Activated naive CD4-positive, alpha-beta T cell treated with anti-CD3 and anti-CD28 coated beads for 36 hours (primary cell): ENCODE data around the gene DCC. TPM values are rescaled to one million over a fixed set of nuclear protein-coding genes. Genes with fewer than 3 reads are reported as not detected.

Experiments used
- CTCF ChIA-PET: fragments of 350-600 bp; sonication (Branson Sonifier 250); formaldehyde crosslinking; loops from one replicate; lab custom pipeline; 2021; ENCODE audit warnings: antibody characterized with exemption; lab: Charles Lee
- DNase-seq: peaks from one replicate; pipeline ENCODE4 v3.0.0-alpha.2; 2020
- H3K27ac Mint-ChIP-seq: one replicate; pipeline ENCODE4 v1.8.0; 2021; ENCODE audit warnings: mild to moderate bottlenecking, mixed read lengths
- H3K27me3 Mint-ChIP-seq: one replicate; pipeline ENCODE4 v1.8.0; 2021; ENCODE audit warnings: low read depth, mixed read lengths
- H3K36me3 Mint-ChIP-seq: one replicate; pipeline ENCODE4 v1.8.0; 2021; ENCODE audit warnings: low read depth, mixed read lengths
- H3K4me1 Mint-ChIP-seq: one replicate; pipeline ENCODE4 v1.8.0; 2021; ENCODE audit warnings: low read depth, mixed read lengths
- H3K4me3 Mint-ChIP-seq: one replicate; pipeline ENCODE4 v1.8.0; 2021; ENCODE audit warnings: mild to moderate bottlenecking, moderate library complexity, mixed read lengths
- H3K9me3 Mint-ChIP-seq: one replicate; pipeline ENCODE4 v1.8.0; 2021; ENCODE audit warnings: mixed read lengths
- intact Hi-C: fragments of 100-400 bp; cut with micrococcal nuclease; formaldehyde crosslinking; loops from one replicate; pipeline ENCODE4 v1.15.1; 2023
- total RNA-seq, 2 experiments: library from RNA; stranded (reverse); gene quantifications; one replicate each; pipeline ENCODE4 v1.2.3, GENCODE V29; 2021

DCC gene
- total RNA-seq, 2 experiments from 2014 or later: not detected

- Mint-ChIP-seq H3K4me1 (no peaks in the 10 kb centered on the region), H3K27me3 (no peaks in the 10 kb centered on the region), H3K4me3 (no peak overlapping the region), H3K9me3 (peaks cover 14% of the 10 kb centered on the region), H3K27ac (no peak overlapping the region), H3K36me3 (no peaks in the 10 kb centered on the region)
- CTCF ChIA-PET: interaction anchor here (0.7 kb wide), 1 partner anchor 9 kb away, joined by 3 read pairs; no protein-coding TSS in a partner anchor
- DNase-seq: no peak
- intact Hi-C loops: no loop called here
Measured at GRCh38 chr18:52489396-52490306, 149.7 kb downstream of the DCC start.

DNA sequence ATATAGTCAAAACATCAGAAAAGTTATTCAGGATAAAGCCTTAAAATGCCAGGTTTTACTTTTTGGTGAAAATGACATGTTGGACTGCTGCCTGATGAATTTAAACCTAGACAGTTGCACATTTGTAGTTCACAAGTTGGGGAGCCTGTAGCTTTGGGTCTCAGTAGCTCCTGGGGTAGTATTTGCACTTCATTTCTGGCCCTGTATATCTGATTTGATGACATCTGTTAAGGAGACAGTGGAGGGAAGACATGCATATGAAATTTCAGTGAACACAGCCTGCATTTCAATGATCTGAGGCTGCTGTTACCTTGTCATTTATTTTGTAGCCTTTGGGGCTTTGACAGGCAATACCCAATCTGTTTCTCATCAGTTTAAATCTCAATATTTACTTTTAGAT lies 156.4 kb downstream of the DCC start:
- Mint-ChIP-seq H3K27ac (no peak overlapping the region), H3K4me1 (no peaks in the 10 kb centered on the region), H3K4me3 (no peak overlapping the region), H3K27me3 (no peaks in the 10 kb centered on the region), H3K36me3 (no peaks in the 10 kb centered on the region), H3K9me3 (peaks cover 17% of the 10 kb centered on the region)
- CTCF ChIA-PET: no interaction called here
- intact Hi-C loops: no loop called here
- DNase-seq: no peak

DNA sequence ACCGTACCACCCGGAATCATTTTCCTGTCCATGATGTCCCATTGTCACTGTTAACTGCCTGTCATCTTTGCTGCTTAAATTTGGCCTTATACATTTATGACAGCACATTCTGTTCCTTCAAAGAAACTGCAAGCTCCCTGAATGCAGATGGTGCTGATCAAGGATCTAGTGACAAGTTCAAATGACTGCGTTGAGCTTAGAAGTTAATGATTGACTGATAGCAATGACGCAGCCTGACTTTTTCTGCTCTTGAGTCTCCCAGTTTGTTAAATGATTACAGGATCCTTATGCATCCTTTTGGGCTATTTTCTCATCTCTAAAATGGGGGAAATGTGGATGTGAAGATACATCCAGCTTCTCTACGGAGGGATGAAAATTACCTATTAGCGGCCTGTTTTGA lies 159.0 kb downstream of the DCC start:
- DNase-seq: no peak
- Mint-ChIP-seq H3K4me3 (no peak overlapping the region), H3K27ac (no peak overlapping the region), H3K27me3 (no peaks in the 10 kb centered on the region), H3K36me3 (no peaks in the 10 kb centered on the region), H3K9me3 (peaks cover 12% of the 10 kb centered on the region), H3K4me1 (no peaks in the 10 kb centered on the region)
- CTCF ChIA-PET: interaction anchor here (1.0 kb wide), 1 partner anchor 9 kb away, joined by 3 read pairs; no protein-coding TSS in a partner anchor
- intact Hi-C loops: no loop called here

- no peak for DNase-seq
- Mint-ChIP-seq H3K9me3 (peaks cover 6% of the 10 kb centered on the region), H3K36me3 (no peaks in the 10 kb centered on the region), H3K27ac (no peak overlapping the region), H3K4me1 (no peaks in the 10 kb centered on the region), H3K4me3 (no peak overlapping the region), H3K27me3 (no peaks in the 10 kb centered on the region)
- CTCF ChIA-PET: interaction anchor here (1.0 kb wide), 1 partner anchor 9 kb away, joined by 3 read pairs; no protein-coding TSS in a partner anchor
- intact Hi-C loops: no loop called here
Measured at GRCh38 chr18:52499644-52500043, 159.6 kb downstream of the DCC start.

GRCh38 chr18:52504589-52504988 lies 164.6 kb downstream of the DCC start:
- no peak for DNase-seq
- Mint-ChIP-seq H3K9me3 (peaks cover 1% of the 10 kb centered on the region), H3K4me3 (no peak overlapping the region), H3K4me1 (no peaks in the 10 kb centered on the region), H3K36me3 (no peaks in the 10 kb centered on the region), H3K27ac (no peak overlapping the region), H3K27me3 (no peaks in the 10 kb centered on the region)
- CTCF ChIA-PET: no interaction called here
- intact Hi-C loops: no loop called here

DNA sequence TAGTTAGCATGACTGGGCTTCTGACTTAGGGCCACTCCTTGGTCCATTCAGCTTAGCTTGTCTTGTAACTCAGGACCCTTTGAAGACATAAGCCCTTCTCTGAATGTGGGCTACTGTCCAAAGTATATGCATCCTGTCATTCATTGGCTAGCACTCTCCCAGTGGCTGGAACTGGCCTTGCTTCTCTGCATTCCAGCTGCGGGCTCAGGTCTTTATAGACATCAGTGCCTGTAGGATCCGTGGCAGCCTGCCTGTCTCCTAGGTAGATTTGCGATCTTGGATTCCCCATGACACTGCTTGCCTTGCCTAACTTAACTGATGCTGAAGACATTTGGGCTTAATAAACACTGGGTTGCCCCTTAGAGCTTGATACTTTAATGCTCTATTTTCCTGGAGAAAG lies 170.1 kb downstream of the DCC start:
- no peaks in the 10 kb centered on the region for H3K27me3 Mint-ChIP-seq
- no peaks in the 10 kb centered on the region for H3K36me3 Mint-ChIP-seq
- intact Hi-C loops: no loop called here
- no peak overlapping the region for H3K4me3 Mint-ChIP-seq
- H3K27ac Mint-ChIP-seq: no peak overlapping the region
- no peaks in the 10 kb centered on the region for H3K9me3 Mint-ChIP-seq
- no peak for DNase-seq
- CTCF ChIA-PET: interaction anchor here (1.0 kb wide), 1 partner anchor 125 kb away, joined by 3 read pairs; no protein-coding TSS in a partner anchor
- no peaks in the 10 kb centered on the region for H3K4me1 Mint-ChIP-seq

- Mint-ChIP-seq H3K4me3 (no peak overlapping the region), H3K4me1 (no peaks in the 10 kb centered on the region), H3K9me3 (no peaks in the 10 kb centered on the region), H3K27me3 (no peaks in the 10 kb centered on the region), H3K36me3 (no peaks in the 10 kb centered on the region), H3K27ac (no peak overlapping the region)
- CTCF ChIA-PET: no interaction called here
- no peak for DNase-seq
- intact Hi-C loops: no loop called here
Measured at GRCh38 chr18:52518086-52518485, 178.1 kb downstream of the DCC start.

- CTCF ChIA-PET: no interaction called here
- H3K36me3 Mint-ChIP-seq: no peaks in the 10 kb centered on the region
- intact Hi-C loops: no loop called here
Measured at GRCh38 chr18:52519021-52519420, 179.0 kb downstream of the DCC start.

DNA sequence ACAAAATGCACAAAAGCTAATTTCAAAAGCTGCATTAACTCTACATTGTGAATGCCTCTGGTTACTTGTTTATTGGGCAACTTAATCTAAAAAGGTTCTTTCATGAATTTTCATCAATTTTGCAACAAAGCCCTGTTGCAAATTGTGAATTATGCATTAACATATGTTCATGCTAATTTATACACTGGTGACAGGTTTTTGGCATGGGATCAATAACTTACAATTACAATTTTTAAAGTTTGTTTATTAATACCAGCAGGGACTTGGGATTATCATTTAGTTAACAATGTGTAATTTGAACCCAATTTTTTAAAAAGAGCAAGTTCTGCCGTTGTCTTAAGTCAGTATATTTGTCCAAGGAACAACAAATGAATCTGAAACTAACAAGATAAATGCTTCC lies 183.6 kb downstream of the DCC start:
- no peaks in the 10 kb centered on the region for H3K9me3 Mint-ChIP-seq
- H3K4me1 Mint-ChIP-seq: no peaks in the 10 kb centered on the region

More at GRCh38 chr18:52519021-52519420, 179.0 kb downstream of the DCC start:
- no peak overlapping the region for H3K27ac Mint-ChIP-seq
- DNase-seq: no peak
- no peaks in the 10 kb centered on the region for H3K4me1 Mint-ChIP-seq
- no peak overlapping the region for H3K4me3 Mint-ChIP-seq
- no peaks in the 10 kb centered on the region for H3K9me3 Mint-ChIP-seq
- no peaks in the 10 kb centered on the region for H3K27me3 Mint-ChIP-seq

GRCh38 chr18:52531836-52532235 lies 191.8 kb downstream of the DCC start:
- H3K9me3 Mint-ChIP-seq: no peaks in the 10 kb centered on the region
- DNase-seq: no peak
- no peaks in the 10 kb centered on the region for H3K36me3 Mint-ChIP-seq
- H3K4me3 Mint-ChIP-seq: no peak overlapping the region
- peaks cover 5% of the 10 kb centered on the region for H3K27me3 Mint-ChIP-seq
- no peak overlapping the region for H3K27ac Mint-ChIP-seq
- CTCF ChIA-PET: no interaction called here
- intact Hi-C loops: no loop called here
- no peaks in the 10 kb centered on the region for H3K4me1 Mint-ChIP-seq

More for the DNA sequence above, 183.6 kb downstream of the DCC start:
- Mint-ChIP-seq H3K36me3 (no peaks in the 10 kb centered on the region), H3K27ac (no peak overlapping the region), H3K27me3 (no peaks in the 10 kb centered on the region), H3K4me3 (no peak overlapping the region)
- no peak for DNase-seq
- intact Hi-C loops: no loop called here
- CTCF ChIA-PET: no interaction called here

- intact Hi-C loops: no loop called here
- CTCF ChIA-PET: no interaction called here
- Mint-ChIP-seq H3K27ac (no peak overlapping the region), H3K36me3 (no peaks in the 10 kb centered on the region), H3K9me3 (no peaks in the 10 kb centered on the region), H3K4me3 (no peak overlapping the region), H3K4me1 (no peaks in the 10 kb centered on the region), H3K27me3 (peaks cover 5% of the 10 kb centered on the region)
- no peak for DNase-seq
Measured at GRCh38 chr18:52536039-52536438, 196.0 kb downstream of the DCC start.

GRCh38 chr18:52537261-52537660 lies 197.3 kb downstream of the DCC start:
- no peak for DNase-seq
- Mint-ChIP-seq H3K4me1 (no peaks in the 10 kb centered on the region), H3K4me3 (no peak overlapping the region), H3K9me3 (no peaks in the 10 kb centered on the region), H3K27me3 (peaks cover 5% of the 10 kb centered on the region), H3K27ac (no peak overlapping the region), H3K36me3 (no peaks in the 10 kb centered on the region)
- CTCF ChIA-PET: no interaction called here
- intact Hi-C loops: no loop called here

GRCh38 chr18:52541056-52541455 lies 201.1 kb downstream of the DCC start:
- Mint-ChIP-seq H3K27ac (no peak overlapping the region), H3K4me1 (no peaks in the 10 kb centered on the region), H3K9me3 (no peaks in the 10 kb centered on the region), H3K4me3 (no peak overlapping the region), H3K36me3 (no peaks in the 10 kb centered on the region), H3K27me3 (peaks cover 1% of the 10 kb centered on the region)
- intact Hi-C loops: no loop called here
- CTCF ChIA-PET: no interaction called here
- no peak for DNase-seq
